ENCODE measurements around the gene RPL18A. TPM values are rescaled to one million over a fixed set of nuclear protein-coding genes. Genes with fewer than 3 reads are reported as not detected.

RPL18A gene
- total RNA-seq, 1 donor from 2014 or later, result 957 TPM

GRCh38 chr19:17841810-17842662, 17.7 kb upstream of the RPL18A start:
- peak; percentile 72 for DNase-seq (ENCODE audit: low spot score)

GRCh38 chr19:17842663-17843291, 16.9 kb upstream of the RPL18A start:
- no peak for DNase-seq (ENCODE audit: low spot score)

- DNase-seq (ENCODE audit: low spot score), result no peak
These were observed 16.4 kb upstream of the RPL18A start for GRCh38 chr19:17843292-17843827.

- no peak for DNase-seq (ENCODE audit: low spot score)
These were observed 15.7 kb upstream of the RPL18A start for GRCh38 chr19:17843908-17844490.

GRCh38 chr19:17846146-17846545, 13.6 kb upstream of the RPL18A start:
- no peak for DNase-seq (ENCODE audit: low spot score)

GRCh38 chr19:17847538-17848366, 12.0 kb upstream of the RPL18A start, which contains the start of gene JAK3:
Gene JAK3 (minus strand): TSS chr19:17847982. CDS start chr19:17844417, 3,565 bp downstream.
- DNase-seq (ENCODE audit: low spot score), result peak; percentile 87

- DNase-seq (ENCODE audit: low spot score), result no peak
These were observed 11.0 kb upstream of the RPL18A start for GRCh38 chr19:17848595-17849292.

GRCh38 chr19:17854061-17854460, 5.6 kb upstream of the RPL18A start:
- no peak for DNase-seq (ENCODE audit: low spot score)

- DNase-seq (ENCODE audit: low spot score), result peak; percentile 72
These were observed 4.2 kb upstream of the RPL18A start for GRCh38 chr19:17855280-17856152.

- DNase-seq (ENCODE audit: low spot score), result no peak
These were observed 752 bp downstream of the RPL18A start for GRCh38 chr19:17860331-17860992.

GRCh38 chr19:17860993-17861360, 1.3 kb downstream of the RPL18A start:
- DNase-seq (ENCODE audit: low spot score), result no peak

- no peak for DNase-seq (ENCODE audit: low spot score)
These were observed 2.1 kb downstream of the RPL18A start for GRCh38 chr19:17861542-17862402.

- DNase-seq (ENCODE audit: low spot score), result no peak
These were observed 3.2 kb downstream of the RPL18A start for GRCh38 chr19:17862711-17863519.

- DNase-seq (ENCODE audit: low spot score), result no peak
These were observed 3.9 kb downstream of the RPL18A start for GRCh38 chr19:17863520-17864182.

- no peak for DNase-seq (ENCODE audit: low spot score)
These were observed 5.9 kb downstream of the RPL18A start for GRCh38 chr19:17865364-17866311.

Data from umbilical cord (tissue), 2 donors.